Measurements from ENCODE around the gene USP31. TPM values are rescaled to one million over a fixed set of nuclear protein-coding genes. Genes with fewer than 3 reads are reported as not detected.

USP31 gene
- total RNA-seq, 1 experiment from 2014 or later, result 17.4 TPM

- Mint-ChIP-seq H3K27ac (no peak within 1 kb of the TSS), H3K27me3 (ENCODE audit: low read depth) (peaks cover 47% of the 10 kb centered on the region), H3K4me1 (peaks cover 16% of the 10 kb centered on the region), H3K4me3 (peak within 1 kb of the TSS; percentile 75), H3K36me3 (no peaks in the 10 kb centered on the region), H3K9me3 (no peaks in the 10 kb centered on the region)
- ChIA-PET CTCF (interaction anchor here (0.6 to 5.8 kb wide), 14 partner anchors 10 to 354 kb away, joined by 3 to 54 read pairs (median 6); no protein-coding TSS in a partner anchor), POLR2A (no interaction called here)
- DNase-seq (ENCODE audit: low spot score) (peak; percentile 33), ATAC-seq (peak; percentile 13)
- TF ChIP-seq FOXP1 (CRISPR knock-in tag; IDR thresholded peaks at IDR 0.05; ENCODE audit: borderline replicate concordance) (0 out of 2 replicates have a peak, but pooled peaks have one; percentile 2), HMGXB4 (CRISPR knock-in tag; IDR thresholded peaks at IDR 0.05) (peak; percentile 12; the same call in 1 of the 2 replicates), TCF7 (CRISPR knock-in tag; IDR thresholded peaks at IDR 0.05; ENCODE audit: low read depth) (no peak), E2F5 (CRISPR knock-in tag; IDR thresholded peaks at IDR 0.05) (peak; percentile 6; the same call in 1 of the 2 replicates)
These were observed 33.7 kb upstream of the USP31 start, which contains the start of gene SCNN1G for GRCh38 chr16:23182679-23183542. Gene SCNN1G (plus strand): TSS chr16:23182745. CDS start chr16:23186272, 3,527 bp downstream.

GRCh38 chr16:23182206-23182678, 33.0 kb upstream of the USP31 start:
- H3K36me3 Mint-ChIP-seq, result no peaks in the 10 kb centered on the region
- peak overlapping the region; percentile 75 for H3K4me3 Mint-ChIP-seq
- TF ChIP-seq ZNF532 (CRISPR knock-in tag; IDR thresholded peaks at IDR 0.05; ENCODE audit: borderline replicate concordance), result no peak
- no peak for TF ChIP-seq ATF2 (CRISPR knock-in tag; IDR thresholded peaks at IDR 0.05; ENCODE audit: borderline replicate concordance, low read depth)
- no peak for TF ChIP-seq TEAD4 (CRISPR knock-in tag; IDR thresholded peaks at IDR 0.05)
- TF ChIP-seq ZNF317 (CRISPR knock-in tag; IDR thresholded peaks at IDR 0.05; ENCODE audit: borderline replicate concordance, low read depth), result no peak
- TF ChIP-seq ZBTB21 (CRISPR knock-in tag; IDR thresholded peaks at IDR 0.05; ENCODE audit: borderline replicate concordance), result peak; percentile 81; the same call in 1 of the 2 replicates
- no peak for TF ChIP-seq JUN (CRISPR knock-in tag; IDR thresholded peaks at IDR 0.05)
- no peak for TF ChIP-seq ZBTB43 (CRISPR knock-in tag; IDR thresholded peaks at IDR 0.05)
- 0 out of 2 replicates have a peak, but pooled peaks have one; percentile 59 for TF ChIP-seq FOXP1 (CRISPR knock-in tag; IDR thresholded peaks at IDR 0.05; ENCODE audit: borderline replicate concordance)
- TF ChIP-seq CDX4 (CRISPR knock-in tag; IDR thresholded peaks at IDR 0.05; ENCODE audit: borderline replicate concordance), result no peak
- peak; percentile 59; the same call in 1 of the 2 replicates for TF ChIP-seq GABPB1 (CRISPR knock-in tag; IDR thresholded peaks at IDR 0.05)
- TF ChIP-seq CTCF (IDR thresholded peaks at IDR 0.05), result peak; percentile 80
- no peak for TF ChIP-seq E2F4 (CRISPR knock-in tag; IDR thresholded peaks at IDR 0.05; ENCODE audit: borderline replicate concordance, low read depth)
- TF ChIP-seq NR1H2 (CRISPR knock-in tag; IDR thresholded peaks at IDR 0.05), result no peak

More at GRCh38 chr16:23182206-23182678, 33.0 kb upstream of the USP31 start:
- peaks cover 16% of the 10 kb centered on the region for H3K4me1 Mint-ChIP-seq
- DNase-seq (ENCODE audit: low spot score) (peak; percentile 94), ATAC-seq (peak; percentile 90)
- CTCF ChIA-PET, result interaction anchor here (0.8 to 5.8 kb wide), 13 partner anchors 9 to 255 kb away, joined by 3 to 54 read pairs (median 5); partner anchors contain the start of gene SCNN1B
- H3K27ac Mint-ChIP-seq, result no peak overlapping the region
- POLR2A ChIA-PET, result no interaction called here
- peaks cover 47% of the 10 kb centered on the region for H3K27me3 Mint-ChIP-seq (ENCODE audit: low read depth)
- H3K9me3 Mint-ChIP-seq, result no peaks in the 10 kb centered on the region

Measured in WTC11 (cell line).